Activated CD4-positive, alpha-beta T cell treated with anti-CD3 and anti-CD28 coated beads, Interleukin-2, Interleukin-6, amounts not matched to agents 100 ng/mL and 50 ng/mL, durations not matched to agents 16 hours and 8 hours (primary cell): ENCODE data around the gene ZNF580.

Experiments used
- DNase-seq: peaks from one replicate; pipeline ENCODE4 v3.0.0-alpha.2; 2020

ZNF580 gene

GRCh38 chr19:55679343-55680257 lies 38.8 kb downstream of the ZNF580 start:
- DNase-seq = peak; percentile 58

GRCh38 chr19:55680339-55681130 lies 39.7 kb downstream of the ZNF580 start:
- no peak for DNase-seq

GRCh38 chr19:55681131-55682092 lies 40.6 kb downstream of the ZNF580 start:
- no peak for DNase-seq

- no peak for DNase-seq
These were observed 42.9 kb downstream of the ZNF580 start for GRCh38 chr19:55683449-55684261.

GRCh38 chr19:55684946-55685681 lies 44.3 kb downstream of the ZNF580 start:
- DNase-seq = no peak

GRCh38 chr19:55685776-55686175 lies 45.0 kb downstream of the ZNF580 start:
- no peak for DNase-seq

- no peak for DNase-seq
These were observed 45.7 kb downstream of the ZNF580 start for GRCh38 chr19:55686311-55687050.

GRCh38 chr19:55687281-55688201 lies 46.7 kb downstream of the ZNF580 start:
- no peak for DNase-seq

GRCh38 chr19:55688422-55689218 lies 47.8 kb downstream of the ZNF580 start:
- DNase-seq = no peak

GRCh38 chr19:55689411-55690108 lies 48.8 kb downstream of the ZNF580 start:
- DNase-seq = no peak

- DNase-seq = no peak
These were observed 49.4 kb downstream of the ZNF580 start for GRCh38 chr19:55690109-55690768.

GRCh38 chr19:55690769-55691545 lies 50.2 kb downstream of the ZNF580 start:
- DNase-seq = no peak

GRCh38 chr19:55691561-55692481 lies 51.0 kb downstream of the ZNF580 start:
- no peak for DNase-seq

- no peak for DNase-seq
These were observed 51.9 kb downstream of the ZNF580 start for GRCh38 chr19:55692681-55693081.
